AG09309 (cell line): Measurements from ENCODE around the gene LIG4.

Source experiments
- DNase-seq: peaks from one replicate; pipeline ENCODE4 v3.0.0-alpha.2; 2010; ENCODE audit warnings: low read depth
- H3K4me3 ChIP-seq: 2 replicates; pipeline ENCODE4 v1.5.1; 2011; ENCODE audit warnings: mild to moderate bottlenecking, low read depth, low read length, moderate library complexity; ENCODE audit not compliant: control insufficient read depth
- TF ChIP-seq, protein P1 (sequence below): IDR thresholded peaks from 2 replicates; pipeline ENCODE4 v1.5.1; 2011; ENCODE audit warnings: mild to moderate bottlenecking, low read depth, low read length, inconsistent platforms; ENCODE audit not compliant: insufficient read depth, control insufficient read depth; ENCODE audit errors: missing control alignments

Gene LIG4

DNA sequence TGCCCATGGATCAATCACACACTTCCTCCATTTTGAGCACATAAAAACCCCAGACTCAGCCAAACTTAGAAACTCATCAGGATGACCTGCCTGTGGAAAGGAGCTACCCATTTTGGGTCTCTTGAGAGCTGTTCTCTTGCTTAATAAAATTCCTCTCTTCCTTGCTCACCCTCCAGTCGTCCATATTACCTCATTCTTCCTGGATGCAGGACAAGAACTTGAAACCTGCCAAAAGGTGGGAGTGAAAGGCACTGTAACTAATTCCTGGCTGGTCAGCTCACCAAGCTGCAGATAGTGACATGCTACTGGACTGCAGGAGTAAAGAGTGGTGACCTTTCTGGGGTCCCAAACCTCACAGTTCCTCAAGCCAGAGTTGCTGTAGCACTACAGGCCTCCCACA, 20.2 kb downstream of the LIG4 start:
- TF ChIP-seq, protein P1, sequence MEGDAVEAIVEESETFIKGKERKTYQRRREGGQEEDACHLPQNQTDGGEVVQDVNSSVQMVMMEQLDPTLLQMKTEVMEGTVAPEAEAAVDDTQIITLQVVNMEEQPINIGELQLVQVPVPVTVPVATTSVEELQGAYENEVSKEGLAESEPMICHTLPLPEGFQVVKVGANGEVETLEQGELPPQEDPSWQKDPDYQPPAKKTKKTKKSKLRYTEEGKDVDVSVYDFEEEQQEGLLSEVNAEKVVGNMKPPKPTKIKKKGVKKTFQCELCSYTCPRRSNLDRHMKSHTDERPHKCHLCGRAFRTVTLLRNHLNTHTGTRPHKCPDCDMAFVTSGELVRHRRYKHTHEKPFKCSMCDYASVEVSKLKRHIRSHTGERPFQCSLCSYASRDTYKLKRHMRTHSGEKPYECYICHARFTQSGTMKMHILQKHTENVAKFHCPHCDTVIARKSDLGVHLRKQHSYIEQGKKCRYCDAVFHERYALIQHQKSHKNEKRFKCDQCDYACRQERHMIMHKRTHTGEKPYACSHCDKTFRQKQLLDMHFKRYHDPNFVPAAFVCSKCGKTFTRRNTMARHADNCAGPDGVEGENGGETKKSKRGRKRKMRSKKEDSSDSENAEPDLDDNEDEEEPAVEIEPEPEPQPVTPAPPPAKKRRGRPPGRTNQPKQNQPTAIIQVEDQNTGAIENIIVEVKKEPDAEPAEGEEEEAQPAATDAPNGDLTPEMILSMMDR = no peak
- no peak for DNase-seq

DNA sequence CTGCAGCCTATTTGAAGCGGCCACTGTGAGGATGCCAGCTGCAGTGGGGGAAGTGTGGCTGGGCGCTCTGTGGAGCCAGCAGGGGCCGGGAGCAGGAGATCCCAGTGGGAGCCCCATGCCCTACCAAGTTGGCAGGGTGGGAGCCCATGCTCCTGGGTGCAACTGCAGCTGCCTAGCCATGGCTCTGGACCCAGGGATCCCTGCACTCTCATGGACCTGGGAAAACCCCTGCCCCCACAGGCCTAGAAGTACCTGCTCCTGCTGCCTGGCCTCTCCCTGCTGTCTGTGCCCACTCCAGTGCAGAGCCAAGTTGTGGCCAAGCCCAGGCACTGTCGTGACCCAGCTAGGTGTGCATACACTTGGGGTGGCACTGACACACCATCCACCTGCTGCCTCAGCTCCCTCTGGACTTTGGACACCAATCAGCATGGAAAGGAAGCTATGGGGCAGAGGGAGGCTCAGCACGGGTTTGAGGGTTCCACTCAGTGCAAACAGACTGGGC, 20.9 kb downstream of the LIG4 start:
- H3K4me3 ChIP-seq = no peak overlapping the region
- DNase-seq = no peak
- TF ChIP-seq, protein P1 = no peak

More for the DNA sequence above, 20.2 kb downstream of the LIG4 start:
- H3K4me3 ChIP-seq = no peak overlapping the region

DNA sequence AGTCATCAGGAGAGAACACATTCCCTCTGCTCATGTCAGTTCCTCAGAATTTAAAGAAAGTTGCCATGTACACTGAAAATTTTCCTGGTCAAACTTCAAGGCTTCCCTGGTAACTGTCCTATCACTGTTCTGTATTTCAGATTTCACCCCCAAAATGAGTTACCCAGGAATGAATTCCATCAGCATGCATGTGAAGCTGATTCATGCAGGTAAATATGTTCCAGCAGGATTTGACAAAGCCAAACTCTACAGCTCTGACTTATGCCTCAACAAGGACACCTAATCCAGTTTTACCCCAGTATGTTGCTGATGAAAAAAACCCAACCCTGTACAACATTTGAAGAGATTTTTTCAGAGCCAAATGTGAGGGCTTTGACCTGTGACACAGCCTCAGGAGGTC, 21.5 kb downstream of the LIG4 start:
- TF ChIP-seq, protein P1 = no peak
- H3K4me3 ChIP-seq = no peak overlapping the region
- DNase-seq = no peak

DNA sequence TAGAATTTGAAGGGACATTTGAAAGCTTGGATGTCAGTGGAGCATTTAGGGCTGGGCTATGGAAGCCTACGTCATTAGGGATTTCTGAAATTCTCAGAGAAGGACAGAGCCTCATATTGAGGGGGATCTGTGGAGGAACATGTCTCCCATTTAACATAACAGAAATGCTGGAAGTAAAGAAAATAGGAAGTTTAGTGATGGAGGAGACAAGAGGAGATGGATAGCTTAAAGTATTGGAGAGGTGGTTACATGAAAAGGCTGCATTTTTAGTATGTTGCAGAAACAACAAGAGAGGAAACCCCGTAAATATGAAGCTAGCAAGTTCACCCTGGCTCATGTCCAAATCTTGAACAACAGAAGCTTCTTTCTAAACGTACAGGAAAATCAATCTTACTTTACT, 24.4 kb downstream of the LIG4 start:
- H3K4me3 ChIP-seq = no peak overlapping the region
- DNase-seq = no peak
- TF ChIP-seq, protein P1 = no peak

DNA sequence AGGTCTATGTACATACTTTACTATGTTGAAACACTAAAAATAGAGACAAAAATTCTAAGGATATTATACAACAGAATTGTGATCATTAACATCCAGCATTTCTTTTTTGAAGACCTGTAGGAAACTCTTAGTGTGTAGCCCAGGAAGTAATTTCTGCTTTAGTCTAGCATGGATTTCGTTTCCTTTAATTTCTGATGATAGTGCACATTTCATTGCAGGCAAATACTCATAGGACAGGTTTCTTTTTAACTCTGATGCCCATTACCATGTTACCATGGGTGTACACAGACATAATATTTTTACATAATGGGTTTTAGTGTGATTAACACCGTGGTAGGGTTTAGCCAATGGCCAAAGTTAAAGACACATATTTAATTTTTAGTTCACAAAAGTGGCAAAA, 27.1 kb downstream of the LIG4 start:
- H3K4me3 ChIP-seq = no peak overlapping the region
- TF ChIP-seq, protein P1 = no peak

DNA sequence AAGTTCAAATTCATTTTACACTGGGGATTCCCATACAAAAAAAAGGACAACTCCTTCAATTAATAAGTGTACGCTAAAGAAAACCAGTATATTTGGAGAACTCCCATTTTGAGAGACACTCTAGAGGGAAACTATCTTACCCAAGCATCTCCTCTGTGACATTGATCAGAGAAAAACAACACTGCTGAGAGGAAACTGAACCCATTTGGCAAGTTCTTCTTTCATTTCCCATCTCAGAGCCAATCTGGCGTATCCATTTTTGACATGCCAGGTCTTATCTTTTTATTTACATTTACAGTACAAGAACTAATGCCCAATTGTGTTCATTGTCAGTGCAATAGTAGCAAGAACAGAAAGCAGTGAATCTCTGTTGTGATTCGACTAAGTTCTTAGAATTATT, 30.1 kb downstream of the LIG4 start:
- no peak for DNase-seq
- TF ChIP-seq, protein P1 = no peak
- no peak overlapping the region for H3K4me3 ChIP-seq

More for the DNA sequence above, 27.1 kb downstream of the LIG4 start:
- no peak for DNase-seq

DNA sequence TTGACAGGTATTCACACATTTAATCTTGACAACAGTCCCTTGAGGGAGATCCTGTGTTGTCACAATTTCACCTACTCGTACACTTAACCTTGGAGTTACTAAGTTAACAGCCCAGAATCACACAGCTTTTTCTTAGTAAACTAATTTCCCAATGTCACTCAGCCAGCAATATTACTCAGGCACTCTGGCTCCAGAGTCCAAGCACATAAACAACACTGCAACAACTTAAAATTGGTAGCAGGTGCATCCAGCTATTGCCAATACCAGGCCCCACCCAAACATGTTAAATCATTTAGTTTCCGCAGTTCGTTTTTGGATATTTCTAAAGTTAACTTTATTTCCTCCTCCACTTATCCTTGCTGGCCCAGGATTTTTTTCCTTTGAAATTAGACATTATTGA, 32.7 kb downstream of the LIG4 start:
- DNase-seq = no peak
- TF ChIP-seq, protein P1 = no peak
- no peak overlapping the region for H3K4me3 ChIP-seq
